ENCODE results near the gene RELT.

RELT gene

GRCh38 chr11:73333640-73334383, 42.4 kb upstream of the RELT start:
- Histone ChIP-seq H3K9ac (ENCODE audit: low read length) (no peak overlapping the region), H3K4me3 (ENCODE audit: low read depth, low read length, poor library complexity, severe bottlenecking) (no peak overlapping the region), H3K4me1 (ENCODE audit: insufficient read depth, low read length, severe bottlenecking) (no peaks in the 10 kb centered on the region), H3K36me3 (ENCODE audit: insufficient read depth, low read length) (no peaks in the 10 kb centered on the region), H3K79me2 (ENCODE audit: insufficient read depth, low read length) (no peaks in the 10 kb centered on the region), H4K20me1 (ENCODE audit: insufficient read depth, low read length) (no peaks in the 10 kb centered on the region), H3F3A (ENCODE audit: insufficient read depth, low read length) (no peaks in the 10 kb centered on the region), H3K9me3 (ENCODE audit: low read length) (no peaks in the 10 kb centered on the region), H2AFZ (ENCODE audit: low read length) (no peak overlapping the region), H3K9me2 (ENCODE audit: low read depth, low read length) (no peaks in the 10 kb centered on the region), H3K4me2 (ENCODE audit: low read length) (no peak overlapping the region), H3K27me3 (ENCODE audit: insufficient read depth, low read length) (no peaks in the 10 kb centered on the region), H3K27ac (ENCODE audit: low read depth, low read length, poor library complexity, severe bottlenecking) (no peak overlapping the region)
- no peak for TF ChIP-seq EZH2 (IDR thresholded peaks at IDR 0.05; ENCODE audit: borderline replicate concordance, low read length)
- TF ChIP-seq, protein P1, sequence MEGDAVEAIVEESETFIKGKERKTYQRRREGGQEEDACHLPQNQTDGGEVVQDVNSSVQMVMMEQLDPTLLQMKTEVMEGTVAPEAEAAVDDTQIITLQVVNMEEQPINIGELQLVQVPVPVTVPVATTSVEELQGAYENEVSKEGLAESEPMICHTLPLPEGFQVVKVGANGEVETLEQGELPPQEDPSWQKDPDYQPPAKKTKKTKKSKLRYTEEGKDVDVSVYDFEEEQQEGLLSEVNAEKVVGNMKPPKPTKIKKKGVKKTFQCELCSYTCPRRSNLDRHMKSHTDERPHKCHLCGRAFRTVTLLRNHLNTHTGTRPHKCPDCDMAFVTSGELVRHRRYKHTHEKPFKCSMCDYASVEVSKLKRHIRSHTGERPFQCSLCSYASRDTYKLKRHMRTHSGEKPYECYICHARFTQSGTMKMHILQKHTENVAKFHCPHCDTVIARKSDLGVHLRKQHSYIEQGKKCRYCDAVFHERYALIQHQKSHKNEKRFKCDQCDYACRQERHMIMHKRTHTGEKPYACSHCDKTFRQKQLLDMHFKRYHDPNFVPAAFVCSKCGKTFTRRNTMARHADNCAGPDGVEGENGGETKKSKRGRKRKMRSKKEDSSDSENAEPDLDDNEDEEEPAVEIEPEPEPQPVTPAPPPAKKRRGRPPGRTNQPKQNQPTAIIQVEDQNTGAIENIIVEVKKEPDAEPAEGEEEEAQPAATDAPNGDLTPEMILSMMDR (IDR thresholded peaks at IDR 0.05; ENCODE audit: low read length): no peak

DNA sequence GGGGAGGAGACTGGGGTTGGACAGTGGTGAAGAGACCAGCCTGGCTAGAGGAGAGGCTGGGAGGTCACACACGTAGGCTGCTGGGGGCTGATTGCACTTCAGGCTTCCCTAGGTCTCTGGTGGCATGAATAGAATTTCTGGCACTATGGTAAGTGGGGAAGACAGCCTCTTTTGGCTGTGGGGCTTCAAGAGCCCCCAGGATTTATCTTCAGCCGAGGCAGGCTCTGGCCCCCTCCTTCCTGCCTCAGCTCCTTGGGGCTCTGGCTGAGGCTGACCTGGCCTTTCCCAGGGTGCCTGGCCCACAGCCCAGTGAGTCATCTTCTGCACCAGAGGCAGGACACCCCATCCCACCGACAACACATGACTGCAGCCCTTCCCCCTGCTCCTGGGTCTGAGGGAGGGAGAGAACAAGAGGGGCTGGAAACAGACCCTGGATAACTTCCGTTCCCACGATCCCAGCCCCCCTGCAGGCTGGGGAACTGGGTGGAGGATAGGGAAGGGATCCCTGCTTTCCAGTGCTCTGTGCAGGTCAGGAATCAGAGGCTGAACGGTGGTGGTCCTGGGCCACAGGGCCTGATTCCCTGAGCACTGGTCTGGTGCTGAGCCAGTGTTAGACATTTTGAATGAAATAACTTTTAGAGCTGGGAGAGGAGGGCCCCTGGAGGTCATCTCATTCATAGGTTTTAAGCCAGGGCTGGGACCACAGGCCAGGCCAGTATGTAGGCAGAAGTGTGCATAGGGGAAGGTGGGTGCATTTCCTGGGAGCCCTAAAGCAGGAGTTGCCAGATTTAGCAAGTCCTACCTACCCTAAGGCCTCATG, 41.6 kb upstream of the RELT start:
- Histone ChIP-seq H3K4me2 (ENCODE audit: low read length) (no peak overlapping the region), H3K4me1 (ENCODE audit: insufficient read depth, low read length, severe bottlenecking) (no peaks in the 10 kb centered on the region), H2AFZ (ENCODE audit: low read length) (no peak overlapping the region), H3K9me3 (ENCODE audit: low read length) (no peaks in the 10 kb centered on the region), H3K9ac (ENCODE audit: low read length) (no peak overlapping the region), H4K20me1 (ENCODE audit: insufficient read depth, low read length) (no peaks in the 10 kb centered on the region), H3K9me2 (ENCODE audit: low read depth, low read length) (no peaks in the 10 kb centered on the region), H3K36me3 (ENCODE audit: insufficient read depth, low read length) (no peaks in the 10 kb centered on the region), H3K27ac (ENCODE audit: low read depth, low read length, poor library complexity, severe bottlenecking) (no peak overlapping the region), H3K27me3 (ENCODE audit: insufficient read depth, low read length) (no peaks in the 10 kb centered on the region), H3K79me2 (ENCODE audit: insufficient read depth, low read length) (no peaks in the 10 kb centered on the region), H3K4me3 (ENCODE audit: low read depth, low read length, poor library complexity, severe bottlenecking) (no peak overlapping the region), H3F3A (ENCODE audit: insufficient read depth, low read length) (no peaks in the 10 kb centered on the region)
- TF ChIP-seq, protein P1 (IDR thresholded peaks at IDR 0.05; ENCODE audit: low read length): no peak
- no peak for TF ChIP-seq EZH2 (IDR thresholded peaks at IDR 0.05; ENCODE audit: borderline replicate concordance, low read length)

DNA sequence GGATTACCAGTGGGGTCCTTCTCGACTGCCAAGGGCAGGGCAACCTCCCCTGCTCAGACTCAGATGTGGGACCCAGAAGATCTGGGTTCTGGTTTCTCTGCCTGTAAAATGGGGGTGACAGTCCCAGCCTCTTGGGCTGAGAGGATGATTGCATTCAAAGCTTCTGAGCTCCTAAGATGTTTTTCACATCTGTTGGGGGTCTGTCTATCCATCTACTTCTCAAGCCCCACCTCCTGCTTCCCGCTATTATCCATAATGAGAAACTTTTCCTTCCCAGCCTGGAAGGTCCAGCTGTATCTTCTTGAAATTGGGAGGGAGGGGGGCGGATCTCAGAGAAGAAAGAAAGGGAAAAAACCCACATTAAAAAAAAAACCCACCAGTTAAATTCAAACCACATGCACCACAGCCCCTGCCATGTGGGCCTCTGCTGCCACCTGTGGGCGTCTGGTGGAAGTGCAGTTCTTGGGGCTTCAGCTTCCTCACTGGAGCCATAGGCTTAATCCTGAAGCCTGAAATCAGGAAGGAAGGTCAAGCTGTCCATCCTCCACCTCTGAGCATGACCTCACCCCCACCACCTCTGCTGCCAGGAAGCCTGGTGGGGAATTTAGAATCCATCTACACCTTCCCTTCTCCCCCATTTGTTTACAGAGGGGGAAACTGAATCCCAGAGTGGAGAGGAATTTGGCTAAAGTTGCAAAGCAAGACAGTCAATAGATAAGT, 40.8 kb upstream of the RELT start:
- no peaks in the 10 kb centered on the region for H3K4me1 ChIP-seq (ENCODE audit: insufficient read depth, low read length, severe bottlenecking)
- no peaks in the 10 kb centered on the region for H3K79me2 ChIP-seq (ENCODE audit: insufficient read depth, low read length)
- no peak overlapping the region for H2AFZ ChIP-seq (ENCODE audit: low read length)
- no peaks in the 10 kb centered on the region for H3K36me3 ChIP-seq (ENCODE audit: insufficient read depth, low read length)
- no peak overlapping the region for H3K4me3 ChIP-seq (ENCODE audit: low read depth, low read length, poor library complexity, severe bottlenecking)
- no peak overlapping the region for H3K9ac ChIP-seq (ENCODE audit: low read length)
- no peaks in the 10 kb centered on the region for H3K27me3 ChIP-seq (ENCODE audit: insufficient read depth, low read length)
- H3K9me3 ChIP-seq (ENCODE audit: low read length): no peaks in the 10 kb centered on the region
- H3F3A ChIP-seq (ENCODE audit: insufficient read depth, low read length): no peaks in the 10 kb centered on the region
- no peaks in the 10 kb centered on the region for H3K9me2 ChIP-seq (ENCODE audit: low read depth, low read length)
- no peaks in the 10 kb centered on the region for H4K20me1 ChIP-seq (ENCODE audit: insufficient read depth, low read length)
- no peak overlapping the region for H3K27ac ChIP-seq (ENCODE audit: low read depth, low read length, poor library complexity, severe bottlenecking)
- TF ChIP-seq, protein P1 (IDR thresholded peaks at IDR 0.05; ENCODE audit: low read length): peak; percentile 98
- TF ChIP-seq EZH2 (IDR thresholded peaks at IDR 0.05; ENCODE audit: borderline replicate concordance, low read length): no peak
- no peak overlapping the region for H3K4me2 ChIP-seq (ENCODE audit: low read length)
